HEK293 (cell line): ENCODE results near the gene OR8A1.

Source experiments
- CTCF ChIA-PET: fragments of 350-600 bp; formaldehyde crosslinking; extraction: SDS; loops from one replicate; lab custom pipeline; 2021; ENCODE audit warnings: antibody characterized with exemption; lab: Yijun Ruan, JAX
- POLR2A ChIA-PET: fragments of 300-600 bp; formaldehyde crosslinking; extraction: SDS; loops from one replicate; lab custom pipeline; 2020; ENCODE audit warnings: antibody characterized with exemption, inconsistent platforms; lab: Yijun Ruan, JAX
- H3K27ac ChIP-seq: fragments of 200-500 bp; sonication (Bioruptor generic); 2 replicates; pipeline ENCODE4 v1.5.1; 2014; ENCODE audit warnings: low read depth, low read length, control low read depth, inconsistent platforms; ENCODE audit errors: extremely low read depth
- H3K36me3 ChIP-seq, 2 experiments: fragments of 200-500 bp in 1 of 2; sonication (Bioruptor generic) in 1 of 2; 1 replicate in 1 of 2; 2 replicates in 1 of 2; pipeline ENCODE4 v1.5.1; 2014 to 2017; ENCODE audit warnings: inconsistent platforms in 2 of 2, low read length in 2 of 2; ENCODE audit not compliant: control insufficient read depth in 2 of 2, insufficient read depth in 1 of 2
- H3K4me1 ChIP-seq: fragments of 200-500 bp; sonication (Bioruptor generic); 2 replicates; pipeline ENCODE4 v1.5.1; 2014; ENCODE audit warnings: mild to moderate bottlenecking, low read length, inconsistent platforms; ENCODE audit not compliant: control insufficient read depth, insufficient read depth
- H3K4me3 ChIP-seq: 2 replicates; pipeline ENCODE4 v1.5.1; 2011; ENCODE audit warnings: low read depth, mild to moderate bottlenecking, control low read depth, low read length, moderate library complexity
- H3K9me3 ChIP-seq: fragments of 200-500 bp; sonication (Bioruptor generic); 2 replicates; pipeline ENCODE4 v1.5.1; 2014; ENCODE audit warnings: low read depth, low read length, inconsistent platforms; ENCODE audit not compliant: control insufficient read depth, insufficient read depth
- GLI2 ChIP-seq: fragments of 450-650 bp; formaldehyde crosslinking; IDR thresholded peaks from 2 replicates; pipeline ENCODE4; 2017; ENCODE audit warnings: missing biosample characterization, missing genetic modification characterization, low read depth, borderline replicate concordance
- MEIS1 ChIP-seq: sonication (generic); formaldehyde crosslinking; IDR thresholded peaks from 2 replicates; pipeline ENCODE4 v1.8.1; 2022; ENCODE audit warnings: missing genetic modification reagents, mild to moderate bottlenecking, borderline replicate concordance
- MZF1 ChIP-seq: fragments of 450-650 bp; formaldehyde crosslinking; IDR thresholded peaks from 2 replicates; pipeline ENCODE4 v1.5.1; 2017; ENCODE audit warnings: missing biosample characterization, missing genetic modification characterization, borderline replicate concordance
- REPIN1 ChIP-seq: fragments of 450-650 bp; formaldehyde crosslinking; IDR thresholded peaks from 2 replicates; pipeline ENCODE4 v1.5.1; 2017; ENCODE audit warnings: missing biosample characterization, missing genetic modification characterization, low read depth
- SCRT1 ChIP-seq: fragments of 450-650 bp; formaldehyde crosslinking; IDR thresholded peaks from 2 replicates; pipeline ENCODE4 v1.5.1; 2016; ENCODE audit warnings: missing biosample characterization, missing genetic modification characterization, borderline replicate concordance
- TSHZ1 ChIP-seq: fragments of 450-650 bp; formaldehyde crosslinking; IDR thresholded peaks from 2 replicates; pipeline ENCODE4 v1.5.1; 2016; ENCODE audit warnings: missing biosample characterization, missing genetic modification characterization, borderline replicate concordance
- YY2 ChIP-seq: fragments of 450-650 bp; formaldehyde crosslinking; IDR thresholded peaks from 2 replicates; pipeline ENCODE4 v1.5.1; 2016; ENCODE audit warnings: missing biosample characterization, missing genetic modification characterization
- ZBTB20 ChIP-seq: fragments of 450-650 bp; formaldehyde crosslinking; IDR thresholded peaks from 2 replicates; pipeline ENCODE4 v1.5.1; 2016; ENCODE audit warnings: missing biosample characterization, missing genetic modification characterization
- ZBTB6 ChIP-seq: fragments of 450-650 bp; formaldehyde crosslinking; IDR thresholded peaks from 2 replicates; pipeline ENCODE4 v1.5.1; 2017; ENCODE audit warnings: missing biosample characterization, missing genetic modification characterization
- ZNF175 ChIP-seq: fragments of 450-650 bp; formaldehyde crosslinking; IDR thresholded peaks from 2 replicates; pipeline ENCODE4 v1.5.1; 2016; ENCODE audit warnings: missing biosample characterization, missing genetic modification characterization
- ZNF19 ChIP-seq: fragments of 450-650 bp; formaldehyde crosslinking; IDR thresholded peaks from 2 replicates; pipeline ENCODE4; 2016; ENCODE audit warnings: missing biosample characterization, missing genetic modification characterization, low read depth
- ZNF211 ChIP-seq: fragments of 450-650 bp; formaldehyde crosslinking; IDR thresholded peaks from 2 replicates; pipeline ENCODE4 v1.5.1; 2016; ENCODE audit warnings: low read depth, missing biosample characterization, missing genetic modification characterization
- ZNF23 ChIP-seq: fragments of 450-650 bp; formaldehyde crosslinking; IDR thresholded peaks from 2 replicates; pipeline ENCODE4 v1.5.1; 2016; ENCODE audit warnings: missing biosample characterization, missing genetic modification characterization, borderline replicate concordance
- ZNF280C ChIP-seq: fragments of 450-650 bp; formaldehyde crosslinking; IDR thresholded peaks from 2 replicates; pipeline ENCODE4 v1.5.1; 2016; ENCODE audit warnings: missing biosample characterization, missing genetic modification characterization
- ZNF354C ChIP-seq: fragments of 450-650 bp; formaldehyde crosslinking; IDR thresholded peaks from 2 replicates; pipeline ENCODE4 v1.5.1; 2016; ENCODE audit warnings: missing biosample characterization, missing genetic modification characterization, low read depth, borderline replicate concordance
- ZNF366 ChIP-seq: fragments of 450-650 bp; formaldehyde crosslinking; conservative IDR thresholded peaks from 2 replicates; pipeline ENCODE4 v1.5.1; 2016; ENCODE audit warnings: missing biosample characterization, missing genetic modification characterization
- ZNF426 ChIP-seq: fragments of 450-650 bp; formaldehyde crosslinking; IDR thresholded peaks from 2 replicates; pipeline ENCODE4 v1.5.1; 2017; ENCODE audit warnings: missing biosample characterization, missing genetic modification characterization, mild to moderate bottlenecking, inconsistent platforms, moderate library complexity
- ZNF488 ChIP-seq: fragments of 450-650 bp; formaldehyde crosslinking; IDR thresholded peaks from 2 replicates; pipeline ENCODE4 v1.5.1; 2016; ENCODE audit warnings: missing biosample characterization, missing genetic modification characterization
- ZNF510 ChIP-seq: fragments of 450-650 bp; formaldehyde crosslinking; IDR thresholded peaks from 2 replicates; pipeline ENCODE4 v1.5.1; 2018; ENCODE audit warnings: mild to moderate bottlenecking, missing genetic modification characterization, missing biosample characterization; ENCODE audit not compliant: insufficient replicate concordance
- ZNF558 ChIP-seq: fragments of 450-650 bp; formaldehyde crosslinking; IDR thresholded peaks from 2 replicates; pipeline ENCODE4 v1.5.1; 2016; ENCODE audit warnings: missing biosample characterization, missing genetic modification characterization
- ZNF639 ChIP-seq: fragments of 450-650 bp; formaldehyde crosslinking; IDR thresholded peaks from 2 replicates; pipeline ENCODE4 v1.5.1; 2016; ENCODE audit warnings: missing biosample characterization, missing genetic modification characterization
- ZNF670 ChIP-seq: fragments of 450-650 bp; formaldehyde crosslinking; IDR thresholded peaks from 2 replicates; pipeline ENCODE4 v1.5.1; 2016; ENCODE audit warnings: missing biosample characterization, missing genetic modification characterization, low read depth
- ZNF777 ChIP-seq: fragments of 450-650 bp; formaldehyde crosslinking; IDR thresholded peaks from 2 replicates; pipeline ENCODE4 v1.5.1; 2017; ENCODE audit warnings: missing biosample characterization, missing genetic modification characterization, borderline replicate concordance
- ZSCAN16 ChIP-seq: fragments of 450-650 bp; formaldehyde crosslinking; IDR thresholded peaks from 2 replicates; pipeline ENCODE4 v1.5.1; 2016; ENCODE audit warnings: missing biosample characterization, missing genetic modification characterization

OR8A1 gene

GRCh38 chr11:124605719-124606118, 35.9 kb downstream of the OR8A1 start (continued):
- no peak for TF ChIP-seq ZNF366

GRCh38 chr11:124608147-124608546, 38.4 kb downstream of the OR8A1 start:
- no peak overlapping the region for H3K27ac ChIP-seq
- H3K4me3 ChIP-seq = no peak overlapping the region
- H3K9me3 ChIP-seq = no peaks in the 10 kb centered on the region
- H3K36me3 ChIP-seq = no peaks in the 10 kb centered on the region
- ChIA-PET CTCF (interaction anchor here (0.6 to 0.7 kb wide), 2 partner anchors 13 to 26 kb away, joined by 3 to 4 read pairs; no protein-coding TSS in a partner anchor), POLR2A (interaction anchor here (0.8 kb wide), 1 partner anchor 14 kb away, joined by 3 read pairs; the partner anchor contains the start of gene TBRG1)
- TF ChIP-seq ZSCAN16 (tag by site-specific recombination) (no peak), ZNF488 (tag by site-specific recombination) (no peak), ZNF426 (tag by site-specific recombination) (no peak), GLI2 (tag by site-specific recombination) (no peak)
- no peaks in the 10 kb centered on the region for H3K4me1 ChIP-seq

- CTCF ChIA-PET = interaction anchor here (0.5 kb wide), 1 partner anchor 154 kb away, joined by 3 read pairs; no protein-coding TSS in a partner anchor
- no peak overlapping the region for H3K27ac ChIP-seq
- no peak overlapping the region for H3K4me3 ChIP-seq
- no peak for TF ChIP-seq ZBTB20
- TF ChIP-seq ZNF19 (tag by site-specific recombination) = no peak
- no peak for TF ChIP-seq ZNF777 (tag by site-specific recombination)
- no peak for TF ChIP-seq SCRT1 (tag by site-specific recombination)
- TF ChIP-seq ZNF175 (tag by site-specific recombination) = no peak
- no peak for TF ChIP-seq ZNF354C
- TF ChIP-seq ZNF670 = no peak
- no peak for TF ChIP-seq ZNF510 (tag by site-specific recombination)
- no peak for TF ChIP-seq MEIS1 (CRISPR knock-in tag)
- no peak for TF ChIP-seq MZF1 (tag by site-specific recombination)
- TF ChIP-seq ZNF211 (tag by site-specific recombination) = no peak
- no peak for TF ChIP-seq ZNF558 (tag by site-specific recombination)
- no peak for TF ChIP-seq ZBTB6 (tag by site-specific recombination)
- no peak for TF ChIP-seq YY2
- no peak for TF ChIP-seq ZNF639 (tag by site-specific recombination)
- no peak for TF ChIP-seq REPIN1 (tag by site-specific recombination)
- TF ChIP-seq ZNF23 (tag by site-specific recombination) = no peak
- no peak for TF ChIP-seq TSHZ1
- no peak for TF ChIP-seq ZNF280C (tag by site-specific recombination)
- H3K4me1 ChIP-seq = no peaks in the 10 kb centered on the region
- no peaks in the 10 kb centered on the region for H3K9me3 ChIP-seq
- H3K36me3 ChIP-seq = no peaks in the 10 kb centered on the region
- POLR2A ChIA-PET = interaction anchor here (1.4 kb wide), 1 partner anchor 12 kb away, joined by 3 read pairs; the partner anchor contains the start of gene TBRG1
Observed at GRCh38 chr11:124610295-124610694, 40.5 kb downstream of the OR8A1 start.
